IPS-18c (cell line): ENCODE data around the gene MAL.

Experiments used
- H3K4me3 ChIP-seq: 2 replicates; pipeline ENCODE4 v1.7.0; 2013; ENCODE audit warnings: low read depth, mild to moderate bottlenecking, low read length, moderate library complexity; ENCODE audit not compliant: insufficient read depth
- H3K9me3 ChIP-seq: one replicate; pipeline ENCODE4 v1.6.1; 2013; ENCODE audit warnings: mild to moderate bottlenecking, low read length, moderate library complexity; ENCODE audit not compliant: control insufficient read depth, insufficient read depth

The MAL gene

GRCh38 chr2:95061601-95062183, 36.2 kb downstream of the MAL start:
- Histone ChIP-seq H3K9me3 (no peaks in the 10 kb centered on the region), H3K4me3 (no peak overlapping the region)

GRCh38 chr2:95062242-95063085, 37.0 kb downstream of the MAL start:
- Histone ChIP-seq H3K4me3 (no peak overlapping the region), H3K9me3 (no peaks in the 10 kb centered on the region)

GRCh38 chr2:95063086-95063958, 37.8 kb downstream of the MAL start:
- Histone ChIP-seq H3K4me3 (no peak overlapping the region), H3K9me3 (no peaks in the 10 kb centered on the region)

DNA sequence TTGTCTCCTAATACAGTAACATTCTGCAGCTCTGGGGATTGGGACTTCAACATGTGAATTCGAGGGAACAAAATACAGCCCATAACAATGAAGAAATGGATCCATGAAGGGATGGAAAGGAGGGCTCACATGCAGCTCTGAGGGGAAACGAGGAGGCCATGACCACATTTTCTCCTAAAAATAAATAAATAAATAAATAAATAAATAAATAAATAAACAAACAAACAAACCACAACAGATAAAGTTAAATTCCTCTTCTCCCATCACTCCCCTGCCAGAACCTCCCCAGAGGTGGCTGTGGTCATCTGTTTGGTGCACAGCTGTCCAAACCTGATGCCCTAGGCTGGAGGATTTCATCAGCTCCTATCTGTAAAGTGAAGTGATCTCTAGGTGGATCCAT, 42.7 kb downstream of the MAL start:
- Histone ChIP-seq H3K9me3 (no peaks in the 10 kb centered on the region), H3K4me3 (no peak overlapping the region)

GRCh38 chr2:95069465-95069864, 44.0 kb downstream of the MAL start:
- Histone ChIP-seq H3K4me3 (no peak overlapping the region), H3K9me3 (no peaks in the 10 kb centered on the region)

GRCh38 chr2:95071856-95072255, 46.3 kb downstream of the MAL start:
- Histone ChIP-seq H3K9me3 (no peaks in the 10 kb centered on the region), H3K4me3 (no peak overlapping the region)

DNA sequence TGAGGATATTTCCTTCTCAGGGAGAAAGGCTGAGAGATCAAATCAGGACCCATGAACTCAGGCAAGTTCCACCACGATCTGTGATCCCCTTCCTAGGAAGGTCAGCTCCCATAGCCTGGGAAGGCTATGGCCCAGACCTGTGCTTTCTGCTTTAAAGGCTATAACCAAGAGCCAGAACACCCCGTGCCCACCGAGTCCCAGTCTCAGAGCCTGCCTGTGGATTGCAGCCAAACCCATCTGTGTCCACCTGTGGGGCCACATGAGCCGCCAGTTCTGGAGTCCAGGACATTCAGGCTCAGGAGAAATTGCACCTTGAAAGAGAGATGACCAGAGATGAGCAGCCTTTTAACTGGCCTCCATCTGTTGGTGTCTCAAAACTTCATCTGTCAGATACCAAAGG, 46.9 kb downstream of the MAL start:
- Histone ChIP-seq H3K4me3 (no peak overlapping the region), H3K9me3 (no peaks in the 10 kb centered on the region)

- Histone ChIP-seq H3K4me3 (no peak overlapping the region), H3K9me3 (no peaks in the 10 kb centered on the region)
These were observed 48.6 kb downstream of the MAL start for GRCh38 chr2:95073856-95074662.

DNA sequence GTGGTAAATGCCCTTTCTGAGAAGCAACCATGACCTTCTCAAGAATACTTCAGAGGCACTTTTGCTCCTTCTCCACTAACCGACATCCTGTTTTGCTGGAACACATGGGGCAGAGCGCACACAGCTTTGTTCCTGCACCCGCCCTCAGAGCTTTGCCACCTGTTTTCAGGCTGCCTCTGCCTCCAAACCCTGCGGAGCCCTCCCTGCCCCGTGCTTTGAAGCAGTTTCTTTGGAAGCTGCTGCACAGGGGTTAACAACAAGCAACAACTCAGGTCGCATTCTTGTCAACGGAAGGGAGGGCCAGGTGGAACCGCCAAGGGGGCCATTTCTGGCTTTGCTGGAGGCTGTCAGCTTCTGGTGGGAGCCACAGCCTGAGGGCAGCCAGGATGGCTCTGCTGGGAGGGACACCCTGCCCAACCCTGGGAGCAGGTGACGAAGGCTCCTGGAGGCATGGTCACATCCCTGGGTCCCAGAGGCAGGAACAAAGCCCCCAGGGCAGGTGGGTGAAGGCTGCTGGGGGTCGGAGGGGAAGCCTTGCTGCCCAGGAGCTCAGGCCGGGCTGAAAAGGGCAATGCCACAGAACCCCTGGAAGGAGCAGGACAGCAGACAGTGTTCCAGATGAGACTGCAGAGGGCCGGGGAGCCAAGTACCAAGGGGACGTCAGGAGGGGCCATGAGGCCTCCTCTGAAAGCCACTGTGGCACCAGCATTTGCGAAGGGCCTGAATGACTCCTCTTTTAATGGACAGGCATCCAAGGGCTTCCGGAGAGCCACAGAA, 49.3 kb downstream of the MAL start:
- no peak overlapping the region for H3K4me3 ChIP-seq
- no peaks in the 10 kb centered on the region for H3K9me3 ChIP-seq

DNA sequence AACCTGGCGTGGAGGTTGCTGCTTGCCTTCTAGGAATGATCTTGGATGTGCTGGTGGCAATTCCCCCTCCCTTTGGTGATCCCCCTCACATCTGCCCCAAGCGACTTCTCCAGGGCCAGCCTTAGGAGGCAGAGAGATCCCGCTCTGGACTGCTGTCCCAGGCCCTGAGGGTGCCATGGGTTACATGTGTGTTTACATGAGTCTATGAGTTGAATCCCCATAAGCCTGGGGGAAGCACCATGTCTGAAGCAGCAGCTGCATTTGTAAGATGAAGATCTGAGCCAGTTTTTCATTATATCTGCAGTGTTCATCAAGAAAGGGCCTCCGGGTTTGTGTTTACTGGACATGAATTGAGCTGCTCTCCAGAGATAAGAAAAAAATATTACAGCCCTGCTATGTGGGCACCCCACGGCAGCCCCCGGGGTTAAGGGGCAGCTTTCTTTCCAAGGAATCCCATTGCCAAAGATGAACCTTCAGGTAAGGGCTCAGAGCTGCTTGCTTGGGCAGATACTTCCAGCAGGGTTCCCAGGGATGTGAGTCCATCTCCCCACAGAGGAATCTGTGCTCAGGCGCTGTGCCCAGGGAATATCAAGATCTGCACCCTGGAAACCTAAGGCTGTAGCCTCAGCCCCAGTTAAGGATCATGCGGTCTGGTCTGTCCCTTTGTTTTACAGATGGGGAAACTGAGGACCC, 50.1 kb downstream of the MAL start:
- H3K4me3 ChIP-seq, result no peak overlapping the region
- H3K9me3 ChIP-seq, result no peaks in the 10 kb centered on the region

- H3K9me3 ChIP-seq, result no peaks in the 10 kb centered on the region
- peak overlapping the region; percentile 70 for H3K4me3 ChIP-seq
These were observed 51.4 kb downstream of the MAL start for GRCh38 chr2:95076705-95077529.

- H3K4me3 ChIP-seq, result no peak overlapping the region
- H3K9me3 ChIP-seq, result no peaks in the 10 kb centered on the region
These were observed 52.0 kb downstream of the MAL start for GRCh38 chr2:95077530-95077825.

DNA sequence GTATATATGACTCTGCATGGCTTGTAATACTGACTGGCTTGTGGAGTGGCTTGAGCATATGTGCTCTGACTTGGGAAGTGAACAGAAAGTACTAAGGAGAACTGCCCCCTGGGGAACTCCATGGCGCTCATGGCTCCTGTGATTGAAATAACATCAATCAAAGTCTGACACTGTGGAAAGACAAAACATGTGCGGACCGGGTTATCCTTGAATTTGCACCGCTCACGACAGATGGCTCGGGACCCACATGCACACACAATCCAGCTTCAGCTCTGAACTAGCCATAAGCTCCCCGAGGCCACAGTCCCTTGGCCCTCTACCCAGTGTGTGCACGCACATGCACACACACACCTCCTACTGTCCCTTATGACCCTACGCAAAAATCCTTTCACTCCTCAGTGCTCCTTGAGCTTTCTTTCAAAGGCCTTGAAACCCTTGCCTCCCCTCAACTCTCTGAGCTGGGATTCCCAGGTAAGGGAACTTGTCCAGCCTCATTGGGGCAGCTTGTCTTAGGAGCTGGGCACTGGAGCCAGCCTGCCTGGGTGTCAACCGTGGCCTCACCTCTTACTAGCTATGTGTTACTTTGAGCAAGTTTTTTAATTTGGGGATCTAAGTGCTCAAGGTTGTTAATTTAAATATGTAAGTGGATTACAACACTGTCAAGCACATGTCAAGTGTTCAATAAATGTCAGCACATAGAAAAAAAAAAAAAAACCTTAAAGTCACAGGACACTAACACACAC, 52.5 kb downstream of the MAL start:
- Histone ChIP-seq H3K9me3 (no peaks in the 10 kb centered on the region), H3K4me3 (no peak overlapping the region)

DNA sequence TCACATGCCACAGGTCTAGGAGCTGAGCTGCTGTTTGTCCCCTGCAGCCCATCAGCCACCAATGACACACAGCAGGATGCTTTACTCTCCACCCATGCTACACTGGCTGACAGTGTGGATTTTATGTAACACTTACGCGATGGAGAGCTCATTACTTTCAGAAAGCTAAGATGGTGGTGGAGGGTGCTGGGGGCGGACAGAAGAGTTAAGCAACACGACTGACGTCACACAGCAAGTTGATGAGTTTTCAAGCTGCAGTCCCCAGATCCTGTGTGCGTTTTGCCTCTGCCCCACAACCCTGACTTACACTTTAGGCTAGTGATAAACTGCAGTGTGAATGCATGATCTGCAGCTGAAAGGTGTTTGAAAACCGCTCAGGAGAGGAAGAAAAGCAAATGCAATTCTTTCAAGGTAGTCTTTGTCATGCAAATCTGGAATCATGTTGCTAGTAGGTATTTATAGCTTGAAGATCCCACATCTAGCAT, 53.7 kb downstream of the MAL start:
- H3K4me3 ChIP-seq, result no peak overlapping the region
- H3K9me3 ChIP-seq, result no peaks in the 10 kb centered on the region

DNA sequence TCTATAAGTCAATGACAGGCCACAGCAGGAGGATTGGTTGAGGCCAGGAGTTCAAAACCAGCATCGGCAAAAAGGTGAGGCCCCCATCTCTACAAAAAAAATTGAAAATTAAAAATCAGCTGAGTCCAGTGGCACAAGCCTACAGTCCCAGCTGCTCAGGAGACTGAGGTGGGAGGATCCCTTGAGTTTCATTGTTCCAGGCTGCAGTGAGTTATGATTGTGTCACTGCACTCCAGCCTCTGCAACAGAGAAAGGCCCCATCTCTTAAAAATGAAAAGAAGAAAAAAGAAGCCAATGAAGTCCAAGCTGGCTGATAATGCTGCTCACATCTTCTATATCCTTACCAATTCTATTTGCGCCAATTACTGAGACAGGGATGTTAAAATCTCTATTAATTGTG, 57.0 kb downstream of the MAL start:
- no peak overlapping the region for H3K4me3 ChIP-seq
- H3K9me3 ChIP-seq, result no peaks in the 10 kb centered on the region
